HepG2 (cell line): ENCODE data around the gene TSHZ1. TPM values are rescaled to one million over a fixed set of nuclear protein-coding genes. Genes with fewer than 3 reads are reported as not detected.

ENCODE experiments used
- ATAC-seq: fragments of 200-7000 bp; cut with Tn5 transposase; 3 replicates; pipeline ENCODE4 v1.9.1; 2020; ENCODE audit warnings: mild to moderate bottlenecking, moderate library complexity
- BruUV-seq: library from RNA; stranded (reverse); fragments of 400-500 nt; replicated peaks from 2 replicates; lab custom pipeline; 2021; lab: Mats Ljungman, UMichigan
- CTCF ChIA-PET: fragments of 300-600 bp; formaldehyde crosslinking; extraction: SDS; loops from one replicate; lab custom pipeline; 2021; ENCODE audit warnings: low total read pairs, inconsistent platforms, low intra/inter-chr PET ratio; lab: Yijun Ruan, JAX
- POLR2A ChIA-PET: fragments of 350-600 bp; sonication (Branson Sonifier 250); formaldehyde crosslinking; loops from one replicate; lab custom pipeline; 2020; ENCODE audit warnings: antibody characterized with exemption, inconsistent platforms; lab: Yijun Ruan, JAX
- DNase-seq: peaks from one replicate; pipeline ENCODE4 v3.0.0-alpha.2; 2015; ENCODE audit warnings: low spot score
- FAIRE-seq: peaks from 3 replicates; lab custom pipeline; 2011; peaks lifted over from hg19 to GRCh38; lab: Jason Lieb, UNC
- H2AFZ ChIP-seq: one replicate; pipeline ENCODE4 v1.6.1; 2011; ENCODE audit warnings: low read length, inconsistent platforms
- H3K27ac ChIP-seq: fragments of 300-600 bp; 3 replicates; pipeline ENCODE4 v1.8.0; 2011; ENCODE audit warnings: mixed run types, mild to moderate bottlenecking, mixed read lengths, low read length, inconsistent platforms; ENCODE audit not compliant: insufficient read depth; ENCODE audit errors: extremely low read length
- H3K27me3 ChIP-seq, 2 experiments: fragments of 200-600 bp in 1 of 2; 2 replicates in 1 of 2; 3 replicates in 1 of 2; pipeline versions ENCODE4 v1.6.0 to v1.8.0; 2011; ENCODE audit warnings: low read length in 2 of 2, mild to moderate bottlenecking in 2 of 2, moderate library complexity in 2 of 2, inconsistent platforms in 1 of 2; ENCODE audit not compliant: insufficient read depth in 2 of 2, control insufficient read depth in 1 of 2
- H3K36me3 ChIP-seq, 2 experiments: fragments of 200-600 bp in 1 of 2; replicated peaks in 1 of 2; 2 replicates in 1 of 2; 3 replicates in 1 of 2; pipeline versions ENCODE4 v1.5.1 to v1.8.0; 2011; ENCODE audit warnings: low read length in 2 of 2, inconsistent platforms in 1 of 2; ENCODE audit not compliant: insufficient read depth in 2 of 2, control insufficient read depth in 1 of 2
- H3K4me1 ChIP-seq: 2 replicates; pipeline ENCODE4 v1.5.1; 2012; ENCODE audit warnings: low read length, inconsistent platforms; ENCODE audit not compliant: insufficient read depth
- H3K4me2 ChIP-seq: 2 replicates; pipeline ENCODE4 v1.6.0; 2011; ENCODE audit warnings: low read depth, low read length, inconsistent platforms
- H3K4me3 ChIP-seq, 3 experiments: fragments of 200-600 bp in 1 of 3; sonication (generic), shearing (Covaris generic) in 1 of 3; replicated peaks in 1 of 3; 2 replicates each; pipeline ENCODE4 v1.5.1; 2011 to 2016; ENCODE audit warnings: low read length in 3 of 3, inconsistent platforms in 2 of 3, low read depth in 2 of 3, mild to moderate bottlenecking in 2 of 3, control low read depth in 1 of 3, mixed read lengths in 1 of 3; ENCODE audit not compliant: insufficient read depth in 1 of 3
- H3K79me2 ChIP-seq: one replicate; pipeline ENCODE4 v1.6.1; 2011; ENCODE audit warnings: low read length, inconsistent platforms; ENCODE audit not compliant: insufficient read depth
- H3K9ac ChIP-seq: 2 replicates; pipeline ENCODE4 v1.6.0; 2011; ENCODE audit warnings: mild to moderate bottlenecking, low read depth, low read length, inconsistent platforms; ENCODE audit not compliant: insufficient read depth
- H3K9me3 ChIP-seq: 2 replicates; pipeline ENCODE4 v1.5.1; 2012; ENCODE audit warnings: mild to moderate bottlenecking, low read length
- H4K20me1 ChIP-seq: 2 replicates; pipeline ENCODE4 v1.6.0; 2011; ENCODE audit warnings: inconsistent platforms, mild to moderate bottlenecking, low read length, moderate library complexity; ENCODE audit not compliant: insufficient read depth
- BRD4 ChIP-seq: sonication (generic); formaldehyde crosslinking; IDR thresholded peaks from 2 replicates; pipeline ENCODE4 v1.4.0; 2020; ENCODE audit warnings: missing genetic modification reagents
- HOMEZ ChIP-seq: IDR thresholded peaks from 2 replicates; pipeline ENCODE4 v1.6.1; 2016; ENCODE audit warnings: low read depth
- HOXA3 ChIP-seq: sonication (generic); formaldehyde crosslinking; IDR thresholded peaks from 2 replicates; pipeline ENCODE4 v1.5.0; 2020; ENCODE audit warnings: missing genetic modification reagents
- KLF13 ChIP-seq: sonication (generic); formaldehyde crosslinking; IDR thresholded peaks from 2 replicates; pipeline ENCODE4 v1.4.0; 2020; ENCODE audit warnings: mild to moderate bottlenecking, missing genetic modification reagents
- RARA ChIP-seq: IDR thresholded peaks from 2 replicates; pipeline ENCODE4 v1.6.1; 2016; ENCODE audit warnings: missing genetic modification reagents, missing compliant biosample characterization
- TERF1 ChIP-seq: sonication (generic); formaldehyde crosslinking; IDR thresholded peaks from 2 replicates; pipeline ENCODE4 v1.8.0; 2022; ENCODE audit warnings: mild to moderate bottlenecking, missing genetic modification reagents, moderate library complexity
- U2AF1 ChIP-seq: fragments of 200-400 bp; formaldehyde crosslinking; optimal IDR thresholded peaks from 2 replicates; pipeline ENCODE3; 2017; ENCODE audit warnings: mild to moderate bottlenecking, low read depth, low read length
- ZBTB46 ChIP-seq: sonication (generic); formaldehyde crosslinking; IDR thresholded peaks from 2 replicates; pipeline ENCODE4 v1.4.0; 2020; ENCODE audit warnings: mild to moderate bottlenecking, missing genetic modification reagents, borderline replicate concordance
- ZC3H13 ChIP-seq: sonication (generic); formaldehyde crosslinking; IDR thresholded peaks from 2 replicates; pipeline ENCODE4 v1.8.1; 2023; ENCODE audit warnings: mild to moderate bottlenecking, missing genetic modification reagents, moderate library complexity
- ZNF264 ChIP-seq: sonication (generic); formaldehyde crosslinking; IDR thresholded peaks from 2 replicates; pipeline ENCODE4 v1.4.0; 2020; ENCODE audit warnings: missing genetic modification reagents
- ZNF670 ChIP-seq: sonication (generic); formaldehyde crosslinking; IDR thresholded peaks from 2 replicates; pipeline ENCODE4 v1.8.0; 2022; ENCODE audit warnings: mild to moderate bottlenecking, missing genetic modification reagents, borderline replicate concordance
- WGBS: methylation state at CpG from one replicate; pipeline ENCODE4 v1.1.6; 2017; ENCODE audit warnings: low lambda C conversion rate; 5-methylcytosine and 5-hydroxymethylcytosine counted together
- in situ Hi-C: cut with HindIII; loops from 2 replicates; pipeline ENCODE4 v1.10.0; 2017; ENCODE audit warnings: low pct_unique_long_range_greater_than_20kb; ENCODE audit not compliant: extremely low pct_ligation_motif_present
- intact Hi-C: fragments of 100-400 bp; cut with micrococcal nuclease; formaldehyde crosslinking; loops from one replicate; pipeline ENCODE4 v1.10.0; 2022; ENCODE audit not compliant: unreplicated experiment
- polyA plus RNA-seq, 8 experiments: library from polyadenylated mRNA; depleted of rRNA in 3 of 8; stranded (reverse) in 7 of 8; unstranded in 1 of 8; fragments of >200 nt; fragmentation: Illumina TruSeq in 4 of 8; extraction: Trizol in 4 of 8; gene quantifications; 2 replicates each; pipeline versions ENCODE4 v1.2.1 to v1.2.3, GENCODE V29; 2011 to 2016; ENCODE audit warnings: low read depth in 4 of 8, missing spikeins in 1 of 8, mixed read lengths in 1 of 8; ENCODE audit not compliant: insufficient read depth in 1 of 8
- total RNA-seq, 5 experiments: library from RNA; depleted of rRNA; stranded (reverse); fragments of >200 nt; fragmentation: Illumina TruSeq; extraction: Trizol; gene quantifications; 2 replicates each; pipeline ENCODE4 v1.2.3, GENCODE V29; 2016; ENCODE audit warnings: low read depth in 1 of 5
- TF ChIP-seq, protein P1 (sequence below): sonication (generic); formaldehyde crosslinking; IDR thresholded peaks from 2 replicates; pipeline ENCODE4 v1.4.0; 2020; ENCODE audit warnings: missing genetic modification reagents
- TF ChIP-seq, protein P2 (sequence below): IDR thresholded peaks from 2 replicates; pipeline ENCODE4 v1.6.1; 2016; ENCODE audit warnings: low read depth, control low read depth

Gene TSHZ1
- total and polyA plus RNA-seq, 2 of the 13 experiments (the other 11 are each of a cell fraction or from before 2014, with no cell fraction given): 2.5 to 2.7 TPM

- TF ChIP-seq, protein P1, sequence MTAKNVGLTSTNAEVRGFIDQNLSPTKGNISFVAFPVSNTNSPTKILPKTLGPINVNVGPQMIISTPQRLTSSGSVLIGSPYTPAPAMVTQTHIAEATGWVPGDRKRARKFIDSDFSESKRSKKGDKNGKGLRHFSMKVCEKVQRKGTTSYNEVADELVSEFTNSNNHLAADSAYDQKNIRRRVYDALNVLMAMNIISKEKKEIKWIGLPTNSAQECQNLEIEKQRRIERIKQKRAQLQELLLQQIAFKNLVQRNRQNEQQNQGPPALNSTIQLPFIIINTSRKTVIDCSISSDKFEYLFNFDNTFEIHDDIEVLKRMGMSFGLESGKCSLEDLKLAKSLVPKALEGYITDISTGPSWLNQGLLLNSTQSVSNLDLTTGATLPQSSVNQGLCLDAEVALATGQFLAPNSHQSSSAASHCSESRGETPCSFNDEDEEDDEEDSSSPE (CRISPR knock-in tag): no peak
- TF ChIP-seq, protein P2, sequence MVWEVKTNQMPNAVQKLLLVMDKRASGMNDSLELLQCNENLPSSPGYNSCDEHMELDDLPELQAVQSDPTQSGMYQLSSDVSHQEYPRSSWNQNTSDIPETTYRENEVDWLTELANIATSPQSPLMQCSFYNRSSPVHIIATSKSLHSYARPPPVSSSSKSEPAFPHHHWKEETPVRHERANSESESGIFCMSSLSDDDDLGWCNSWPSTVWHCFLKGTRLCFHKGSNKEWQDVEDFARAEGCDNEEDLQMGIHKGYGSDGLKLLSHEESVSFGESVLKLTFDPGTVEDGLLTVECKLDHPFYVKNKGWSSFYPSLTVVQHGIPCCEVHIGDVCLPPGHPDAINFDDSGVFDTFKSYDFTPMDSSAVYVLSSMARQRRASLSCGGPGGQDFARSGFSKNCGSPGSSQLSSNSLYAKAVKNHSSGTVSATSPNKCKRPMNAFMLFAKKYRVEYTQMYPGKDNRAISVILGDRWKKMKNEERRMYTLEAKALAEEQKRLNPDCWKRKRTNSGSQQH: no peak
- TF ChIP-seq RARA (CRISPR knock-in tag) (no peak), BRD4 (CRISPR knock-in tag) (no peak)
Observed at GRCh38 chr18:75316826-75317225, 106.2 kb downstream of the TSHZ1 start (continued).

GRCh38 chr18:75317300-75317699 is 106.7 kb downstream of the TSHZ1 start:
- Histone ChIP-seq H3K27me3 (peaks cover 0 to 6% of the 10 kb centered on the region in 2 experiments; a peak in 1 of 5 replicates), H3K9me3 (no peaks in the 10 kb centered on the region), H3K36me3 (no peaks in the 10 kb centered on the region), H4K20me1 (no peaks in the 10 kb centered on the region), H3K79me2 (no peaks in the 10 kb centered on the region), H3K4me3 (no peak overlapping the region), H3K4me2 (no peak overlapping the region), H3K4me1 (no peaks in the 10 kb centered on the region), H3K27ac (no peak overlapping the region), H2AFZ (no peak overlapping the region), H3K9ac (no peak overlapping the region)
- POLR2A ChIA-PET: no interaction called here
- DNase-seq (no peak), FAIRE-seq (no peak), ATAC-seq (no peak)
- intact Hi-C loops: no loop called here
- WGBS: 80% methylated on average over 13 of the region's 17 CpGs
- in situ Hi-C loops: no loop called here
- TF ChIP-seq ZNF264 (no peak), HOMEZ (CRISPR knock-in tag) (no peak), ZNF670 (CRISPR knock-in tag) (no peak), KLF13 (CRISPR knock-in tag) (no peak), TERF1 (no peak), ZBTB46 (no peak), HOXA3 (no peak), ZC3H13 (no peak), U2AF1 (no peak)
- CTCF ChIA-PET: no interaction called here
- no TSS peak for BruUV-seq
